Stimulated activated CD4-positive, alpha-beta T cell treated with anti-CD3 and anti-CD28 coated beads, Interleukin-1b, Interleukin-23, amount 100 ng/mL, for 24 hours (primary cell): ENCODE measurements around the gene GH1.
"Not testable (repeated sequence)": the region's sequence is repeated elsewhere in the genome, so short reads cannot be mapped to it uniquely, and the experiment has no call there.

Experiments
- DNase-seq, 4 experiments: peaks; one replicate each; pipeline ENCODE4 v3.0.0-alpha.2; 2020; ENCODE audit warnings: low read depth in 4 of 4, low spot score in 1 of 4

GH1 gene

GRCh38 chr17:63898899-63899798 is 19.5 kb downstream of the GH1 start:
- peak in 1 of 4 experiments; percentile 18 for DNase-seq

GRCh38 chr17:63896524-63897354 is 21.9 kb downstream of the GH1 start, which contains the start of gene CSH1:
Gene CSH1, minus strand, starts transcription at chr17:63896574. Its CDS starts 63 bp downstream, at chr17:63896511.
- DNase-seq: not testable (repeated sequence)

GRCh38 chr17:63894821-63895220 is 23.8 kb downstream of the GH1 start:
- not testable (repeated sequence) for DNase-seq

- not testable (repeated sequence) for DNase-seq
Observed at GRCh38 chr17:63894021-63894420, 24.6 kb downstream of the GH1 start.

- not testable (repeated sequence) for DNase-seq
Observed at GRCh38 chr17:63892316-63893037, 26.2 kb downstream of the GH1 start.

- DNase-seq: not testable (repeated sequence)
Observed at GRCh38 chr17:63889026-63889848, 29.4 kb downstream of the GH1 start.

- not testable (repeated sequence) for DNase-seq
Observed at GRCh38 chr17:63885119-63885518, 33.5 kb downstream of the GH1 start.

GRCh38 chr17:63882626-63883126 is 36.0 kb downstream of the GH1 start:
- not testable (repeated sequence) for DNase-seq

- DNase-seq: peak; percentile 26 to 45 (median 42)
Observed at GRCh38 chr17:63881935-63882601, 36.6 kb downstream of the GH1 start, which contains the start of gene GH2. Gene GH2, minus strand, starts transcription at chr17:63881944. Its CDS starts 143 bp downstream, at chr17:63881801.

GRCh38 chr17:63881337-63881736 is 37.3 kb downstream of the GH1 start:
- not testable (repeated sequence) for DNase-seq

GRCh38 chr17:63880706-63881105 is 37.9 kb downstream of the GH1 start:
- DNase-seq: no peak

- DNase-seq: not testable (repeated sequence)
Observed at GRCh38 chr17:63878413-63878812, 40.2 kb downstream of the GH1 start.

GRCh38 chr17:63874693-63875092 is 43.9 kb downstream of the GH1 start:
- not testable (repeated sequence) for DNase-seq

- not testable (repeated sequence) for DNase-seq
Observed at GRCh38 chr17:63874061-63874626, 44.5 kb downstream of the GH1 start.

- DNase-seq: not testable (repeated sequence)
Observed at GRCh38 chr17:63873577-63873976, 45.1 kb downstream of the GH1 start, which contains the start of gene CSH2. Gene CSH2, minus strand, starts transcription at chr17:63873677. Its CDS starts 63 bp downstream, at chr17:63873614.

- not testable (repeated sequence) for DNase-seq
Observed at GRCh38 chr17:63871646-63872365, 46.8 kb downstream of the GH1 start.

GRCh38 chr17:63870292-63870665 is 48.4 kb downstream of the GH1 start:
- not testable (repeated sequence) for DNase-seq
